Activated CD4-positive, CD25-positive, alpha-beta regulatory T cell (primary cell): ENCODE results near the gene PGA5.
"Not testable (repeated sequence)": the region's sequence is repeated elsewhere in the genome, so short reads cannot be mapped to it uniquely, and the experiment has no call there.

ENCODE experiments used
- DNase-seq, 4 experiments: peaks; one replicate each; lab custom pipeline; 2025; lab: John Stamatoyannopoulos, UW

The PGA5 gene

GRCh38 chr11:61226457-61227137 is 14.4 kb upstream of the PGA5 start:
- DNase-seq = not testable (repeated sequence)

GRCh38 chr11:61229458-61229857 is 11.5 kb upstream of the PGA5 start:
- DNase-seq = not testable (repeated sequence)

- DNase-seq = not testable (repeated sequence)
Observed at GRCh38 chr11:61231033-61231432, 9.9 kb upstream of the PGA5 start.

- not testable (repeated sequence) for DNase-seq
Observed at GRCh38 chr11:61231585-61231984, 9.4 kb upstream of the PGA5 start.

- DNase-seq = not testable (repeated sequence)
Observed at GRCh38 chr11:61232548-61233145, 8.3 kb upstream of the PGA5 start.

- DNase-seq = not testable (repeated sequence)
Observed at GRCh38 chr11:61237130-61237529, 3.8 kb upstream of the PGA5 start.

- DNase-seq = not testable (repeated sequence)
Observed at GRCh38 chr11:61240288-61240687, 687 bp upstream of the PGA5 start.

- DNase-seq = not testable (repeated sequence)
Observed at GRCh38 chr11:61241526-61241925, 551 bp downstream of the PGA5 start.

GRCh38 chr11:61245284-61245964 is 4.4 kb downstream of the PGA5 start:
- not testable (repeated sequence) for DNase-seq

- not testable (repeated sequence) for DNase-seq
Observed at GRCh38 chr11:61248071-61248470, 7.1 kb downstream of the PGA5 start.

GRCh38 chr11:61249201-61249600 is 8.2 kb downstream of the PGA5 start:
- DNase-seq = not testable (repeated sequence)

- DNase-seq = not testable (repeated sequence)
Observed at GRCh38 chr11:61250796-61251765, 10.1 kb downstream of the PGA5 start.

GRCh38 chr11:61252332-61252731 is 11.4 kb downstream of the PGA5 start:
- DNase-seq = not testable (repeated sequence)

- peak; percentile 15 to 50 (median 22) for DNase-seq
Observed at GRCh38 chr11:61254403-61255025, 13.5 kb downstream of the PGA5 start.

- DNase-seq = no peak
Observed at GRCh38 chr11:61256710-61257482, 15.9 kb downstream of the PGA5 start.

GRCh38 chr11:61258546-61258945 is 17.6 kb downstream of the PGA5 start:
- DNase-seq = no peak

GRCh38 chr11:61259363-61259762 is 18.4 kb downstream of the PGA5 start:
- no peak for DNase-seq

- DNase-seq = no peak
Observed at GRCh38 chr11:61264371-61264770, 23.4 kb downstream of the PGA5 start.

GRCh38 chr11:61264795-61265194 is 23.8 kb downstream of the PGA5 start:
- no peak for DNase-seq

- no peak for DNase-seq
Observed at GRCh38 chr11:61265357-61265756, 24.4 kb downstream of the PGA5 start.

- DNase-seq = no peak
Observed at GRCh38 chr11:61266602-61267001, 25.6 kb downstream of the PGA5 start.
